Measurements from ENCODE around the gene ZG16B.

- TF ChIP-seq EZH2 (IDR thresholded peaks at IDR 0.05; ENCODE audit: low read depth, low read length, severe bottlenecking) (no peak), MAX (IDR thresholded peaks at IDR 0.05) (no peak), CTCF (IDR thresholded peaks at IDR 0.05; ENCODE audit: control extremely low read depth in 1 of 3, insufficient read depth in 1 of 3, low read depth in 1 of 3, low read length in 3 of 3) (no peak), CBX5 (IDR thresholded peaks at IDR 0.05; ENCODE audit: low read depth, low read length) (no peak), USF2 (IDR thresholded peaks at IDR 0.05; ENCODE audit: low read length) (no peak), SIN3A (conservative IDR thresholded peaks at IDR 0.05 in 1 of 2, IDR thresholded peaks at IDR 0.05 in 1 of 2; ENCODE audit: low read depth in 1 of 2, low read length in 2 of 2) (no peak), CEBPB (IDR thresholded peaks at IDR 0.05; ENCODE audit: low read depth, low read length) (no peak), RBBP5 (IDR thresholded peaks at IDR 0.05; ENCODE audit: borderline replicate concordance, low read depth, low read length) (no peak), NANOG (IDR thresholded peaks at IDR 0.05; ENCODE audit: insufficient read depth, low read depth, low read length, poor library complexity, severe bottlenecking) (no peak), TCF12 (IDR thresholded peaks at IDR 0.05; ENCODE audit: low read depth, low read length) (no peak), EGR1 (IDR thresholded peaks at IDR 0.05; ENCODE audit: borderline replicate concordance, low read depth, low read length) (no peak)
These were observed 30.8 kb upstream of the ZG16B start for GRCh38 chr16:2799205-2799858.

All from H1 (cell line).